ENCODE results near the gene ALDH3B2.
"Not testable (repeated sequence)": the region's sequence is repeated elsewhere in the genome, so short reads cannot be mapped to it uniquely, and the experiment has no call there.

The ALDH3B2 gene

GRCh38 chr11:67629386-67630227, 44.8 kb downstream of the ALDH3B2 start, which contains the start of gene NUDT8:
Gene NUDT8, minus strand, starts transcription at chr11:67629937. Its CDS starts 26 bp downstream, at chr11:67629911.
- DNase-seq (ENCODE audit: low read depth in 2 of 2): peak; percentile 77 to 85

GRCh38 chr11:67628710-67629385, 45.6 kb downstream of the ALDH3B2 start:
- no peak for DNase-seq (ENCODE audit: low read depth in 2 of 2)

GRCh38 chr11:67627812-67628624, 46.4 kb downstream of the ALDH3B2 start:
- DNase-seq (ENCODE audit: low read depth in 2 of 2): no peak

- no peak for DNase-seq (ENCODE audit: low read depth in 2 of 2)
Measured at GRCh38 chr11:67627441-67627811, 47.0 kb downstream of the ALDH3B2 start.

- no peak for DNase-seq (ENCODE audit: low read depth in 2 of 2)
Measured at GRCh38 chr11:67626970-67627369, 47.5 kb downstream of the ALDH3B2 start.

- DNase-seq (ENCODE audit: low read depth in 2 of 2): not testable (repeated sequence)
Measured at GRCh38 chr11:67626131-67626833, 48.1 kb downstream of the ALDH3B2 start.

GRCh38 chr11:67623795-67624194, 50.6 kb downstream of the ALDH3B2 start:
- DNase-seq (ENCODE audit: low read depth in 2 of 2): not testable (repeated sequence)

GRCh38 chr11:67622905-67623304, 51.5 kb downstream of the ALDH3B2 start:
- DNase-seq (ENCODE audit: low read depth in 2 of 2): not testable (repeated sequence)

- not testable (repeated sequence) for DNase-seq (ENCODE audit: low read depth in 2 of 2)
Measured at GRCh38 chr11:67621928-67622327, 52.5 kb downstream of the ALDH3B2 start.

GRCh38 chr11:67620621-67621020, 53.8 kb downstream of the ALDH3B2 start:
- DNase-seq (ENCODE audit: low read depth in 2 of 2): not testable (repeated sequence)

GRCh38 chr11:67619683-67620618, 54.5 kb downstream of the ALDH3B2 start:
- not testable (repeated sequence) for DNase-seq (ENCODE audit: low read depth in 2 of 2)

- not testable (repeated sequence) for DNase-seq (ENCODE audit: low read depth in 2 of 2)
Measured at GRCh38 chr11:67618901-67619659, 55.3 kb downstream of the ALDH3B2 start.

GRCh38 chr11:67617243-67617953, 57.0 kb downstream of the ALDH3B2 start:
- no peak for DNase-seq (ENCODE audit: low read depth in 2 of 2)

- no peak for DNase-seq (ENCODE audit: low read depth in 2 of 2)
Measured at GRCh38 chr11:67616431-67617242, 57.8 kb downstream of the ALDH3B2 start.

- no peak for DNase-seq (ENCODE audit: low read depth in 2 of 2)
Measured at GRCh38 chr11:67615728-67616430, 58.5 kb downstream of the ALDH3B2 start.

- no peak for DNase-seq (ENCODE audit: low read depth in 2 of 2)
Measured at GRCh38 chr11:67614730-67615714, 59.4 kb downstream of the ALDH3B2 start.
